GM21515 (cell line): ENCODE results near the gene DCHS2.

Source experiments
- ATAC-seq: cut with Tn5 transposase; IDR thresholded peaks from one replicate; pipeline ENCODE4 v1.9.1; 2021; ENCODE audit not compliant: unreplicated experiment

Gene DCHS2

DNA sequence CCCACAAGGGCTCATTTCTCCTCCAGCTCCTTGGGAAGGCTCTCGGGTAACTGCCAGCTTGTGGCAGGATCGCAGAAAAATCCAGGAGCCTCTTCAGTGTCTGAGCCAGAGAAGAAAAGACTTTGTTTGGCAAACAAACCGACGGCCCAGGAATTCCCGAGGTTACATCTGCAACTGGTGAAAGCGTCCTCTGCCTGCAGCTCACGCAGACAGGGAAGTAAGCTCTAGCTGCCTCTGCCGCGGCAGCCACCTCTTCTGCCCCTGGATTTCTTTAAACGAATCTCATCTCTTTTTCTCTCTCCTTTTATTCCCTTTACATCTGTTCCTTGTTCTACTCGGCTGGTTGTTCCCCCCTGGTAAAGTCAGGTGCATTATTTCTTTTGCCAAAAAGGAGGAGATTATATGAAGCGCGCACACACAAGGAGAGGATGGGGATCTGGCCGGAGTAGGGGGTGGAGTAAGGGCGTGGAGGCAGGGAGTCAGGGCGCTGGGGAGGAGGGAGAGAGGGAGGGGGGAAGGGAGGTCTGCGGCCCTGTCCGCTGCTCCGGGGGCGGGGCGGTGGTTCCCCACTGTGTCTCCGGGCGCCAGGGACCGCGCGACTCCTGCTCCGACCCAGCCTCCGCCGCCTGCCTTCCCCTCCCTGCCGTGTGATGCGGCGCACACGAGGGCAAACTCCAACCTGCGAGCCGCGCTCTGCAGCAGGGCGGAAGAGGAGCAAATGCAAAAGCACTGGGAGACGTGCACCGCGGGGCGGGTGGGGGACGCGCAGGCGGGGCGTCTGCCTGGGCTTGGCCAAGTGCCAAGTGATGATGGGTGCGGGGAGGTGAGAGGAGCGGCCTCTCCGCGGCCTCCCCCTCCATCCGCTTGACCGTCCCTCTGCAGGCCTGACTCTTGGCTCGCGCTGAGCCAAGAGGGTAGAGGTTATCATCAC lies at the start of gene DCHS2:
TSS of gene DCHS2 (minus strand) at position 459 of the 931 bp plus-strand sequence. CDS start at position 15, 444 bp downstream.
- peak; percentile 71 for ATAC-seq

GRCh38 chr4:154534296-154534695 lies 42.7 kb upstream of the DCHS2 start:
- no peak for ATAC-seq

DNA sequence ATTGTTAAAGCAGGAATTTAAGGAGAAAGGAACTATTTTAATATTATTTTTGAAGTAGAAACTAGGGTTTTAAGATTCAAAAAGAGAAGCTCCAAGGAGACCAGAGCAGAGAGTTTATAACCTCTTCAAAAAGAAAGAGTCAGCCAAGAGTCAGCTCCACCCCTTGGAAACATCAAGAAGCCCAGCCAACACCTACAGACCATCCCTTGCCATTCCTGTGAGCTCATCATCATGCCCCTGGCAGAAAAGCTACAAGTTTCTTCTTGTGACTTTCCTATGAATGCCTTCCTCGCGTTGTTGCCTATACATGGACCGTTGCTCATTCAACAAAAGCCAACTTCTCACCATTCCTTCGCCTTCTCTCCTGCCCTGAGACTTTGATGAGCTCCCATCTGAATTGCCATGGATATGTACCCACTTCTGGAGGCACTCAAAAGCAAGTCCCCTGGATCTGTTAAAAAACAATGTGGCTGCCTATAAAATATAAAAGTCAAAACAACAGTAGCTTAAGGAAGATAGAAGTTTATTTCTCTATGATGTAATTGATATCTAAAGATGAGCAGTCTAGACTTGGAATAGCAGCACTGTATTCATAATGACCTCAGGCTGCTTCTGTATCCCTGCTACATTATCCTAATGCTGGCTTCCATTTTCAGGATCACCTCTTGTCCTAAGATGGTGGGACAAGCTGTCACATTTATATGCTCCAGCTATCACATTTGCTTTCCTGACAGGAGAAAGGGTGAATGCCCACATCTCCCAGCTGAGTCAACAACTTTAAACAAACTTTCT lies 38.3 kb upstream of the DCHS2 start:
- no peak for ATAC-seq

DNA sequence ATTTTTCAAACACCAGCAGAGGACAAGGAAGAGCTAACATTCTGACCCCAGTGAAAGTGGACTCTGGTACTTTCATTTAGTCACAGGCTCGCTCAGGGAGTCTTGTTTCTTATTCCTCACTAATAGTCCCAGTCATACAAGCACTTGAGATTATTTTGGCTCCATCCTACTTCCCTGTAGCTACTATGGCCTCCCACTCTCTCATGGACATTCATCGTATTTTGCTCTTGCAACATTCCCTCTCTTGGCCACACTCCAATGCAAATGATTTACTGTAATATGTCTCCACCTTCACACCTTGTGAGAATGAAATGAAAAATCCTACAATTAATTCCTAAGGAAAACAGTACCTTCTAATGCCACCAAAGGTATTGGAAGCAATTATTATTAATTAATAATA lies 37.3 kb upstream of the DCHS2 start:
- no peak for ATAC-seq

DNA sequence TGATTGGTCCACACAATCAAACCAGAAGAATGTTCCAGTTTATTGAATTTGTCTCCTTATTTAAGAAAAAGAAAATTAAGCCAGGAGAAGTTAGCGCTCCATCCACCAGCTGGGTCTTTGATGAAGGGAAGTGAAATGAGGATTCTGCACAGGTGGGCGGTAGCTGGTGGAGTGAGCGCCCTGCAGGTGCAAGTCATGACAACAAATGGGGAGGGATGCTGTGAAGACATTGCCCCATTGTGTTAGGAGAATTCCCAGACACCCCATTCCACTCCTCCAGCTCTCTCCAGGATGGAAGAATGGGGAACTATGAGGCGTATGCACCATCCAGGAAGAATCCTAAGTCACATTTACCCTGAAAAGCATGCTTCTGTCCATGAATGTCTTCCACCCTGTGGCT lies 35.7 kb upstream of the DCHS2 start:
- ATAC-seq, result no peak

DNA sequence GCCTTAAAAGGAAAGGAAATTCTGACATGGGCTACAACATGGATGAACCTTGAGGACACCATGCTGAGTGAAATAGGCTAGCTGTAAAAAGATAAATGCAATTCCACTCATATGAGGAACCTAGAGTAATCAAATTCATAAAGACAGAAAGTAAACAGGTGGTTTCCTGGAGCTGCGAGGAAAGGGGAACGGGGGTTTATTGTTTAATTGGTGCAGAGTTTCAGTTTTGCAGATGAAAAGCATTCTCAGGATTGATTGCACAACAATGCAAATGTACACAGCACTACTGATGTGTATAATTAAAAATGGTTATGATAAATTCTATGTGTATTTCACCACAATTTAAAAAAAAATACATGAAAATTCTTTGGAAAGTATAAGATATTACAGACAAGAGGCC lies 34.6 kb upstream of the DCHS2 start:
- no peak for ATAC-seq

GRCh38 chr4:154521607-154522006 lies 30.0 kb upstream of the DCHS2 start:
- ATAC-seq, result no peak

DNA sequence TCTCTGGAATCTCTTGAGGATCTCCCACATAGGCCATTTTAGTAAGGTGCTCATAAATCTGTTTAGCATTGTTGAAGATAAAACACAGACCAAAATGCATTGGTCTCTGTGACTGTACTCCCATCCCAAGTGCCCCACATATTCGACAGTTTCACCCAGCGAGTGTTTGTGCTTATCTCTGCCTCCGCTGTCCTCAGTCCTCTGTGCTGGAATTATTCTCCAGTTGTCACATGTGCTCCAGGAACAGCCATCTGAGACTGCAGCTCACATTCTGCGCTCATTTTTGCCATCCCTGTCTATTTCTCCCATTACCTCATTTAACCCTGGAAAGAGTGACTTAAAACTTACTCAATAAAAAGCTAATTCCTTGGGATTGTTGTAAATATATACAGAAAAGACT lies 27.6 kb upstream of the DCHS2 start:
- ATAC-seq, result no peak

GRCh38 chr4:154517591-154517990 lies 26.0 kb upstream of the DCHS2 start:
- ATAC-seq, result no peak

DNA sequence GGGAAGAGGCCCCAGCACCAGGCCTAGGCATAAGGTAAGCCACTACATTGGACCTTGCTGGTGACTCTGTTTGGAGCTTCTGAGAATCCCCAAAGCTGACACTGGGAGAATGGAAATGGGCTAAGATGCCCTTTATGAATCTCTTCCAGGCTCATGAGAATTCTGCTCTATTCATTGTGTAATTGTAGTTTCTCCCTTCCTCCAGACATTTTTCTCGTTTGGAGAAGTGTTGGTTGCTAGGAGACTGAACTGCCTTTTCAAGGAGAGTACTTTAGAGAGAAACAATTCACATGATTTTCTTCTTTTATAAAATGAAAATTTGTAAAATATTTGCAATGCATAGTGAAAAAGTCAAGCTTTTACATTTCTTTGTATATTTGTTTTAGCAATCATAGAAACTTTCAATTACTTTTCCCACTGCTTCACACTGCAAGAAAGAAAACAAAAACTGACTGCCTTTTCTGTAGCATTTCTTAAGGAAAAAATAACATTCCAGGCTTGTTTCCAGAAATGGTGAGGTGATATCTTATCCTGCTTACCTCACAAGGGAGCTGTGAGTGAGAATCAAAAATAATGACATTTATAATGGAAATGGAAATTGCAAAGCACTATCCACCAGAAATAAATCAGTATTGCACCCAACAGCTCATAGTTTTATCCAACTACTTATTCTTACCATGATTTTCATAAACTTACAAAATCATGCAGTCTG lies 24.9 kb upstream of the DCHS2 start:
- no peak for ATAC-seq

GRCh38 chr4:154511981-154512380 lies 20.4 kb upstream of the DCHS2 start:
- no peak for ATAC-seq

GRCh38 chr4:154511548-154511947 lies 19.9 kb upstream of the DCHS2 start:
- no peak for ATAC-seq

DNA sequence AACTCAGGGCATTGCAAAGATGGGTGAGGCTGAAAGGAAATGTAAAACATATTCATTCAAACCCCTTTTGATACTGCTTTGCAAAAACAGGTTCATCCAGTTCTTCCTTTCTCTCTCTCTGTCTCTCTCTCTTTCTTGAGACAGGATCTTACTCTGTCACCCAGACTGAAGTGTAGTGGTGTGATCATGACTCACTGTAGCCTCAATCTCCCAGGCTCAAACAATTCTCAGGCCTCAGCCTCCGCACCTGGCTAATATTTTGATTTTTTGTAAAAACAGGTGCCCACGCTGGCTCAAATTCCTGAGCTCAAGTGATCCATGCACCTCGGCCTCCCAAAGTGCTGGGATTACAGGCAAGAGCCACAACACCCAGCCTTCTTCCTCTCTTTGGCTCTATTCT lies 15.6 kb upstream of the DCHS2 start:
- no peak for ATAC-seq

GRCh38 chr4:154506253-154506652 lies 14.7 kb upstream of the DCHS2 start:
- peak; percentile 63 for ATAC-seq

GRCh38 chr4:154503598-154503997 lies 12.0 kb upstream of the DCHS2 start:
- no peak for ATAC-seq

GRCh38 chr4:154502111-154502510 lies 10.5 kb upstream of the DCHS2 start:
- ATAC-seq, result no peak

DNA sequence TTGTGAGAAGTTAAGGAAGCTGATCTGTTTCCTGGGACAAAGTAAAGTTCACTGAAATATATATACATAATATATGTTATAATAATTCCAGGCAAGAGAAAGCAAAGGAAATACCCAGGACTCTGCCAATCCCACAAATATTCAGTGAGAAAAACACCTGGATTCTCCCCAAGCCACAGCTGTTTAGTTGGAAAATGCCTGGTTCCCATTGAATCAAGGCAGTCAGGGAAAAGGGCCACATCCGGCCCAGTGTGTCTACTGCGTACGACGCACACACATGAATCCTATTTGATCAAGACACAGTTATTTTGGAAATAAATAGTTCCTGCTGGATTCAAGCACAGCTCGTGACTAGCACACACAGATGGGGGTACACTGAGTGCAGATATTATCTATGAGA lies 6.3 kb upstream of the DCHS2 start:
- ATAC-seq, result no peak

DNA sequence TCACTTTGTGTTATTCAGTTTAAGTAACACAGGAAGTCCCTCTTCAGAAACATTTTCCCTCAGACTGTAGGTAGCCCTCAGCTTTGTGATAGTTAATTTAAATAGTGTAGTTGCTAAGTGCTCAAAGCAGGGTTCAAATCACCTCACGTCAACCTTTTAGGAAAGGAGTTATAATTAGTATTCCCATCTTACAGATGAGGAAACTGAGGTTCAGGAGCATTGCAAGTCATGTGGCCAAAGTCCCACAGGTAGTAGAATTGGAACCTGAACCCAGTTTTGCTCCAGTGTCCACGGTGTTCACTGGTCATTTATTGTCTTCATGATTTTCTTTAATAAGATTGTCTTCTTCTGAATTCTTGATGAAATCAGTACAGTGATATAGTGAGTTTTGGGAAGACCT lies 4.3 kb upstream of the DCHS2 start:
- ATAC-seq, result no peak

GRCh38 chr4:154492288-154492687 lies 689 bp upstream of the DCHS2 start:
- ATAC-seq, result no peak

DNA sequence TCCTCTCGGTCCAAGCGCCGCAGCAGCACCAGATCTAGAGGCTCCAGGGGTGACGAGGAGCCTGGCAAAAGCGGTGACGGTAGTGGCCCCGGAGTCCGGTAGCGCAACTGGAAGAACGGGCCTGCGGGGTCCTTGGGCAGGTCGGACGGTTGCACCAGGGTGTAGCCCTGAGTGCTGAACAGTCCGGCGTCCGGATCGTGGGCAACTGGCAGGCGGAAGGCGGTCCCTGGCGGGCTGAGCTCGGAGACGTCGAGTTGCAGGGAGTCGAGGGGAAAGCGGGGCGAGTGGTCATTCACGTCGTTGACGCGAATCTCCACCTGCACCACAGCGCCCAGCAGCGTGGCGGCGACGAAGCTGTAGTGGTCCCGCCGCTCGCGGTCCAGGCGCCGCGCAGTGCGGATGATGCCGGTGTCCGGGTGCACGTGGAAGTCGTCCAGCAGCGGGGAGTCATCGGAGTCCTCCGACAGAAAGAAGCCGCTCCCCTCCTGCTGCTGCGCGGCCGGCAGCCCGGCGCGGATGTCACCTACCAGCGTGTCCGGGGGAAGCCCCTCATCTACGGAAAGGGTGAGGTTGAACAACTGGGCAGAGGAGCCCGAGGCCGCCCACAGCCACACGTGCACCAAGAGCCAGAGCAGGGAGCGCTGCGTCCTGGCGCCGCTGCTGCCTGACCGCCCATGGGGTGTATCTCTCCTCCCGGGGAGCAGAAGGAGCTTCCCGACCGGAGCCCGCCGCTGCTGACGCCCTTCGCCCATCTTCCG lies 837 bp downstream of the DCHS2 start:
- peak; percentile 54 for ATAC-seq

DNA sequence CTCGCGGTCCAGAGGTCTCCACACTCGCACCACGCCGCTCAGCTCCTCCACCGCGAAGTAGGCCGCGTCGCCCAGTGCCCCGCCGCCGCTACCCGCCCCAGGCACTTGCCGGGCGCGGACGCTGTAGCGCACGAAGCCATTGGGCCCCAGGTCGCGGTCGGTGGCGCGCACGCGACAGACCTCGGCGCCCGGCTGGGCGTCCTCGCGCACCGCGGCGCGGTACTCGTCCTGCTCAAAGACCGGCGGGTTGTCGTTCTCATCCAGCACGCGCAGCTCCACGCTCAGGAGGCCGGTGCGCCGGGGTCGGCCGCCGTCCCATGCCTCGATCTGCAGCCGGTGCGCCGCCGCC lies 1.4 kb downstream of the DCHS2 start:
- ATAC-seq, result no peak
